Lung (tissue), 12 donors: Measurements from ENCODE around the gene FLNB. TPM values are rescaled to one million over a fixed set of nuclear protein-coding genes. Genes with fewer than 3 reads are reported as not detected.

Source experiments
- ATAC-seq: fragments of 200-7000 bp; cut with Tn5 transposase; one replicate; pipeline ENCODE4 v1.9.1; 2020; ENCODE audit warnings: moderate number of reproducible peaks; ENCODE audit not compliant: insufficient read depth, low FRiP score
- DNase-seq, 3 donors: peaks; one replicate each; pipeline ENCODE4 v3.0.0-alpha.2; 2013 to 2017
- H3K27ac ChIP-seq, 2 donors: one replicate each; pipeline ENCODE4 v1.5.1; 2013; ENCODE audit warnings: mild to moderate bottlenecking in 2 of 2, moderate library complexity in 2 of 2, control low read depth in 1 of 2, inconsistent platforms in 1 of 2, low read depth in 1 of 2, low read length in 1 of 2
- H3K27me3 ChIP-seq, 3 donors: one replicate each; pipeline ENCODE4 v1.5.1; 2013; ENCODE audit warnings: low read length in 2 of 3; ENCODE audit not compliant: control insufficient read depth in 3 of 3, insufficient read depth in 3 of 3
- H3K36me3 ChIP-seq, 4 donors: one replicate each; pipeline ENCODE4 v1.5.1; 2013; ENCODE audit warnings: low read length in 4 of 4, mild to moderate bottlenecking in 1 of 4, moderate library complexity in 1 of 4; ENCODE audit not compliant: control insufficient read depth in 4 of 4, insufficient read depth in 4 of 4
- H3K4me1 ChIP-seq, 5 donors: one replicate each; pipeline ENCODE4 v1.5.1; 2013; ENCODE audit warnings: low read length in 5 of 5, mild to moderate bottlenecking in 2 of 5, moderate library complexity in 1 of 5; ENCODE audit not compliant: control insufficient read depth in 5 of 5, insufficient read depth in 5 of 5
- H3K4me3 ChIP-seq: one replicate; pipeline ENCODE4 v1.5.1; 2013; ENCODE audit warnings: mild to moderate bottlenecking, control low read depth, moderate library complexity
- H3K9ac ChIP-seq, 2 donors: one replicate each; pipeline ENCODE4 v1.5.1; 2013; ENCODE audit warnings: low read length in 2 of 2, control low read depth in 1 of 2; ENCODE audit not compliant: insufficient read depth in 1 of 2
- H3K9me3 ChIP-seq, 4 donors: one replicate each; pipeline ENCODE4 v1.5.1; 2013; ENCODE audit warnings: low read length in 3 of 4, mild to moderate bottlenecking in 1 of 4, moderate library complexity in 1 of 4; ENCODE audit not compliant: control insufficient read depth in 4 of 4, insufficient read depth in 3 of 4
- WGBS, 2 donors: extraction: QIAGEN DNeasy Blood & Tissue Kit; methylation state at CpG; one replicate each; pipeline ENCODE4 v1.1.7; 2013; 5-methylcytosine and 5-hydroxymethylcytosine counted together
- polyA plus RNA-seq, 2 donors: library from polyadenylated mRNA; stranded (reverse); fragments of 200-250 nt; gene quantifications; one replicate each; pipeline ENCODE4 v1.2.1, GENCODE V29; 2013
- total RNA-seq, 2 donors: library from RNA; depleted of rRNA in 1 of 2; stranded (reverse); fragments of >200 nt in 1 of 2; gene quantifications; one replicate each; pipeline ENCODE4 v1.2.1, GENCODE V29; 2014 to 2021
- TF ChIP-seq, protein P1 (sequence below): IDR thresholded peaks from 2 replicates; pipeline ENCODE4 v1.5.1; 2012; ENCODE audit warnings: mild to moderate bottlenecking; ENCODE audit errors: control extremely low read depth, extremely low read depth
- donor health status: control.
- donor health status: control.
- donor health status: Bipolar disorder and iron deficiency.
- donor health status: healthy.
- donor health status: DM: yes; HTN: yes; CAD: no.

FLNB gene
- total and polyA plus RNA-seq, 4 donors = 32.4 to 122 (median 93.7) TPM

DNA sequence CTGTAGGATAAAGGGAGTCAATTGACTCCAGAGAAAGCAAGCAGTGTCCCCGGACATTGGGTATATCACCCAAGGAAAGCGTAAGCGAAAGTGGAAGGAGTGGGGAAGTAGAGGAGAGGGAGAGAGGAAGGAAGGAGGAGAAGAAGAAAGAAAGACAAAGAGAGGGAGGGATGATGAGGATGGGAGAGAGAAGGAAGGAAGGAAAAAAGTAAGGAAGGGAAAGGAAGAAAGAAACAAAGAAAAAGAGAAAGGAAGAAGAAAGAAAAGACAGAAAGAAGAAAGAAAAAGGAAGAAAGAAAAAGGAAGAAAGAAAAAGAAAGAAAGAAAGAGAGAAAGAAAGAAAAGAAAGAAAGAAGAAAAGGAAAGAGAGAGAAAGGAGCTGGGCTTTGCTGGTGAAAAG is 201.7 kb downstream of the FLNB start:
- TF ChIP-seq, protein P1, sequence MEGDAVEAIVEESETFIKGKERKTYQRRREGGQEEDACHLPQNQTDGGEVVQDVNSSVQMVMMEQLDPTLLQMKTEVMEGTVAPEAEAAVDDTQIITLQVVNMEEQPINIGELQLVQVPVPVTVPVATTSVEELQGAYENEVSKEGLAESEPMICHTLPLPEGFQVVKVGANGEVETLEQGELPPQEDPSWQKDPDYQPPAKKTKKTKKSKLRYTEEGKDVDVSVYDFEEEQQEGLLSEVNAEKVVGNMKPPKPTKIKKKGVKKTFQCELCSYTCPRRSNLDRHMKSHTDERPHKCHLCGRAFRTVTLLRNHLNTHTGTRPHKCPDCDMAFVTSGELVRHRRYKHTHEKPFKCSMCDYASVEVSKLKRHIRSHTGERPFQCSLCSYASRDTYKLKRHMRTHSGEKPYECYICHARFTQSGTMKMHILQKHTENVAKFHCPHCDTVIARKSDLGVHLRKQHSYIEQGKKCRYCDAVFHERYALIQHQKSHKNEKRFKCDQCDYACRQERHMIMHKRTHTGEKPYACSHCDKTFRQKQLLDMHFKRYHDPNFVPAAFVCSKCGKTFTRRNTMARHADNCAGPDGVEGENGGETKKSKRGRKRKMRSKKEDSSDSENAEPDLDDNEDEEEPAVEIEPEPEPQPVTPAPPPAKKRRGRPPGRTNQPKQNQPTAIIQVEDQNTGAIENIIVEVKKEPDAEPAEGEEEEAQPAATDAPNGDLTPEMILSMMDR = no peak
- no peaks in the 10 kb centered on the region for H3K9me3 ChIP-seq
- H3K36me3 ChIP-seq = no peaks in the 10 kb centered on the region
- no peak for ATAC-seq
- H3K4me3 ChIP-seq = no peak overlapping the region
- peaks cover 0 to under 1% (median 0%) of the 10 kb centered on the region in 5 donors for H3K4me1 ChIP-seq
- H3K27ac ChIP-seq = no peak overlapping the region
- no peak for DNase-seq
- H3K27me3 ChIP-seq = peaks cover 0 to 10% (median 2%) of the 10 kb centered on the region in 3 donors
- WGBS, 2 donors = 91 to 98% methylated on average over 3 of the region's 3 CpGs
- no peak overlapping the region for H3K9ac ChIP-seq

DNA sequence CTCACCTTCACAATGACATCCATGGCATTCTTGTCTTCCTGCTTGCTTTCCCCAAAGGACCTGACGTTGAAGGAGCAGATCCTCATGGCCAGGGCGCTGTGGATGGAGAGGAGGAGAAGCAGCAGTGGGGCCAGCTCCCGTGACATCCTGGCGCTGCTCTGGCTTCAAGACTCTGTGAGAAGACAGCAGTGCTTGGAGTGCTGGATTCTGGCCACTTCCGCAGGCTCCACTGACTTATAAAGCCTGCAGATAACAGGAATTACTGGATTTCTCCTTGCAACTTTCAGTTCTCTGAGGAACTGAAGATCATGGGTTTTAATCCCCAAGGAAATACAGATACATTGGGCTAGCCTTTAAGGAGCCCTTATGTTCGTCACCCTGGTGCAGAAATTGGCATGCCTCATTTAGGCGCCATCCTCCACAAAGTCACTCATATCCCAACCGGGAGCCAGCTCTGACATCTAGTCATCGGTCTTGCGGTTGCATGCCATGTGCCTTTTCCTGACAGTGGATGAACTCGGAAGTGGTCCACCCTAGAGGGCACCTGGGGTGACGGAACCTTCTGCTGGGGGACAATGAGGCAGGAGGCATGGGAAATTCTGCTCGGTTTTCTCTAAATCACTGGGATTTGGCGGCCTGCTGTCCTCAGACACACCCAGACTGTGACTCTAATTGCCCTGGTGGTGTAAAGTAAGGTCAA is 202.7 kb downstream of the FLNB start, which contains the start of gene DNASE1L3:
Gene DNASE1L3, minus strand, starts transcription at position 212 of the 700 bp plus-strand sequence. Its CDS starts 66 bp downstream, at position 146.
- Histone ChIP-seq H3K9me3 (no peaks in the 10 kb centered on the region), H3K4me1 (peaks cover 0 to 4% (median 0%) of the 10 kb centered on the region in 5 donors), H3K27ac (no peak within 1 kb of the TSS), H3K36me3 (no peaks in the 10 kb centered on the region), H3K9ac (no peak within 1 kb of the TSS), H3K4me3 (no peak within 1 kb of the TSS), H3K27me3 (peaks cover 0 to 10% (median 2%) of the 10 kb centered on the region in 3 donors)
- WGBS, 2 donors = 81 to 88% methylated on average over 14 of the region's 14 CpGs
- DNase-seq = peak in 1 of 3 donors; percentile 24
- no peak for ATAC-seq
- TF ChIP-seq, protein P1 = no peak

DNA sequence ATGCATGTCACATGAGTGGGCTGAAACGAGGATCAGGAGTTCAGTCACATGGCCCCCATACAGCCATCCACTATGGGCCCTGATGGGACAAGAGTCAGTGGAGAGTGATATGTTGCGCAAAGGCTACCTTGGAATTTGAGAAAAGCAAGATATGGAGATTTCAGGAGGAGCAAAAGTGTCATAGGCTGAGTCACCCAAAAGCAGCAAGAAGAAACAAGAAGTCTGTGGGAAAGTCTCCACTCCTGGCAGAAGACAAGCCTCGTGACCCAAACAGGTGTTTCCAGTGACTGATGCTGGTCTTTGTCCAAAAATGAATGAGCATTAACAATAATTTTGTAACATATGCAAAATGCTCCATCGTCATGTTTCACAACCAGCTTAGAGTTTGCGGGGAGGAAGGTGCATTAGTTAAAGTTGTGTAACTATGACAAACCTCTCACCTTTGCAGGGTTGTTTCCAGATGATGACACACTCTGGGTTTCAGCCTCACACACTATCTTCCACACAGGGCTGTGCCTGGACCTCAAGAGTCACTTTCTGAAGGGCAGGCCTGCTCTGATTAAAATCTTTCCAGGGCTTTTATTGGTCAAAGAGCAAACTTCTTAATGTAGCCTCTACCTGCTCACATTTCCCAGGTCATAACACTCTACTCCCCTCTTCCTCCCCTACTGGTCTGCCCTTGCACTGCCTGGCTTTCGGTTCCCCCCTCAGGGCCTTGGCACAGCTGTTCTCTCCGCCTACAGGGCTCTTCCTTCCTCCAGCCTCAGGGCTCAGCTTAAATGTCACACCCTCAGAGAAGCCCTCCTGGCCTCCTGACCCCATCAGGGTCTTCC is 206.5 kb downstream of the FLNB start:
- Histone ChIP-seq H3K4me1 (peaks cover 0 to 8% (median 3%) of the 10 kb centered on the region in 5 donors), H3K27me3 (peaks cover 0 to 10% (median 2%) of the 10 kb centered on the region in 3 donors), H3K4me3 (no peak overlapping the region), H3K36me3 (no peaks in the 10 kb centered on the region), H3K9me3 (no peaks in the 10 kb centered on the region), H3K9ac (no peak overlapping the region), H3K27ac (no peak overlapping the region)
- 32 to 46% methylated on average over 7 of the region's 7 CpGs for WGBS, 2 donors
- TF ChIP-seq, protein P1 = no peak
- ATAC-seq = peak; percentile 28
- no peak for DNase-seq
